CD14-positive monocyte (primary cell): ENCODE results near the gene TAP1. TPM values are rescaled to one million over a fixed set of nuclear protein-coding genes. Genes with fewer than 3 reads are reported as not detected.
"Not testable (repeated sequence)": the region's sequence is repeated elsewhere in the genome, so short reads cannot be mapped to it uniquely, and the experiment has no call there.

Experiments used
- DNase-seq, 3 donors: peaks; one replicate each; pipeline ENCODE4 v3.0.0-alpha.2; 2011 to 2022
- H2AFZ ChIP-seq: 2 replicates; pipeline ENCODE4 v1.6.0; 2012; ENCODE audit warnings: mild to moderate bottlenecking, low read depth, low read length, inconsistent platforms; ENCODE audit not compliant: insufficient read depth, poor library complexity, severe bottlenecking
- H3K27ac ChIP-seq, 2 donors: 1 replicate in 1 of 2; 2 replicates in 1 of 2; pipeline ENCODE4 v1.5.1; 2012 to 2013; ENCODE audit warnings: low read length in 2 of 2, control low read depth in 1 of 2, inconsistent platforms in 1 of 2, low read depth in 1 of 2, mild to moderate bottlenecking in 1 of 2
- H3K27me3 ChIP-seq, 2 donors: one replicate each; pipeline versions ENCODE4 v1.6.0 to v1.6.1; 2011 to 2013; ENCODE audit warnings: low read length in 2 of 2; ENCODE audit not compliant: control insufficient read depth in 2 of 2, insufficient read depth in 2 of 2
- H3K36me3 ChIP-seq, 2 donors: replicated peaks in 1 of 2; 1 replicate in 1 of 2; 2 replicates in 1 of 2; pipeline versions ENCODE4 v1.5.1 to v1.6.1; 2012 to 2013; ENCODE audit warnings: low read length in 2 of 2, control low read depth in 1 of 2, inconsistent platforms in 1 of 2, mild to moderate bottlenecking in 1 of 2; ENCODE audit not compliant: insufficient read depth in 2 of 2, control insufficient read depth in 1 of 2
- H3K4me1 ChIP-seq, 2 donors: 1 replicate in 1 of 2; 2 replicates in 1 of 2; pipeline versions ENCODE4 v1.5.1 to v1.6.1; 2012 to 2013; ENCODE audit warnings: low read length in 2 of 2, control low read depth in 1 of 2, inconsistent platforms in 1 of 2, mild to moderate bottlenecking in 1 of 2, moderate library complexity in 1 of 2; ENCODE audit not compliant: insufficient read depth in 2 of 2, control insufficient read depth in 1 of 2
- H3K4me2 ChIP-seq: replicated peaks from 2 replicates; pipeline ENCODE3; 2012; ENCODE audit warnings: low read length, moderate library complexity, mild to moderate bottlenecking; ENCODE audit not compliant: poor library complexity, severe bottlenecking; ENCODE audit errors: extremely low read depth
- H3K4me3 ChIP-seq, 3 experiments: fragments of 200-600 bp in 1 of 3; sonication (generic) in 1 of 3; replicated peaks in 1 of 3; 1 replicate in 2 of 3; 2 replicates in 1 of 3; pipeline ENCODE4 v1.5.1; 2011 to 2013; ENCODE audit warnings: low read length in 3 of 3, mild to moderate bottlenecking in 3 of 3, control low read depth in 2 of 3, low read depth in 2 of 3, inconsistent platforms in 1 of 3, moderate library complexity in 1 of 3
- H3K79me2 ChIP-seq: 2 replicates; pipeline ENCODE4 v1.6.0; 2012; ENCODE audit warnings: mild to moderate bottlenecking, control low read depth, inconsistent platforms, low read length, moderate library complexity; ENCODE audit not compliant: insufficient read depth
- H3K9ac ChIP-seq: 2 replicates; pipeline ENCODE4 v1.6.0; 2017; ENCODE audit warnings: low read length, mild to moderate bottlenecking; ENCODE audit not compliant: insufficient read depth, poor library complexity, severe bottlenecking
- H3K9me3 ChIP-seq, 2 donors: replicated peaks in 1 of 2; 1 replicate in 1 of 2; 2 replicates in 1 of 2; pipeline versions ENCODE4 v1.5.1 to v1.6.1; 2012 to 2013; ENCODE audit warnings: low read length in 2 of 2, control low read depth in 1 of 2; ENCODE audit not compliant: control insufficient read depth in 1 of 2, insufficient read depth in 1 of 2
- H4K20me1 ChIP-seq: 2 replicates; pipeline ENCODE4 v1.6.0; 2012; ENCODE audit warnings: mild to moderate bottlenecking, low read length, control low read depth, moderate library complexity; ENCODE audit not compliant: insufficient read depth
- H3K27ac Mint-ChIP-seq, 7 donors: one replicate each; pipeline ENCODE4 v1.8.0; 2020; ENCODE audit warnings: mild to moderate bottlenecking in 7 of 7, mixed read lengths in 7 of 7, moderate library complexity in 6 of 7, inconsistent platforms in 2 of 7
- H3K27me3 Mint-ChIP-seq, 3 donors: one replicate each; pipeline ENCODE4 v1.8.0; 2021 to 2022; ENCODE audit warnings: low read depth in 3 of 3, mild to moderate bottlenecking in 3 of 3, mixed read lengths in 3 of 3, moderate library complexity in 3 of 3, inconsistent platforms in 1 of 3
- H3K36me3 Mint-ChIP-seq, 2 donors: one replicate each; pipeline ENCODE4 v1.8.0; 2020; ENCODE audit warnings: mixed read lengths in 2 of 2, inconsistent platforms in 1 of 2, mild to moderate bottlenecking in 1 of 2
- H3K4me1 Mint-ChIP-seq: one replicate; pipeline ENCODE4 v1.8.0; 2020; ENCODE audit warnings: mild to moderate bottlenecking, mixed read lengths
- H3K4me3 Mint-ChIP-seq, 2 donors: one replicate each; pipeline ENCODE4 v1.8.0; 2020; ENCODE audit warnings: mild to moderate bottlenecking in 2 of 2, mixed read lengths in 2 of 2, moderate library complexity in 1 of 2
- H3K9me3 Mint-ChIP-seq, 7 donors: one replicate each; pipeline ENCODE4 v1.8.0; 2020 to 2022; ENCODE audit warnings: mixed read lengths in 7 of 7, mild to moderate bottlenecking in 6 of 7, moderate library complexity in 6 of 7, inconsistent platforms in 2 of 7
- CTCF ChIP-seq: fragments of 200-600 bp; IDR thresholded peaks from one replicate; pipeline ENCODE4 v1.8.0; 2022; ENCODE audit warnings: antibody characterized with exemption, mild to moderate bottlenecking
- WGBS: methylation state at CpG from one replicate; pipeline ENCODE4 v1.1.5; 2013; ENCODE audit warnings: missing lambda C conversion rate; ENCODE audit not compliant: insufficient coverage; 5-methylcytosine and 5-hydroxymethylcytosine counted together
- intact Hi-C, 2 donors: fragments of 100-400 bp; cut with micrococcal nuclease; formaldehyde crosslinking; loops; one replicate each; pipeline versions ENCODE4 v1.15.0 to v1.15.1; 2023
- polyA plus RNA-seq, 3 donors: library from polyadenylated mRNA; depleted of rRNA in 1 of 3; unstranded in 2 of 3; stranded (reverse) in 1 of 3; fragments of 300-500 nt in 2 of 3; fragments of >200 nt in 1 of 3; fragmentation: Illumina TruSeq in 2 of 3; gene quantifications; 1 replicate in 2 of 3; 2 replicates in 1 of 3; pipeline ENCODE4 v1.2.3, GENCODE V29; 2012 to 2021

TAP1 gene
- polyA plus RNA-seq, 3 donors, result 119 to 221 (median 204) TPM

DNA sequence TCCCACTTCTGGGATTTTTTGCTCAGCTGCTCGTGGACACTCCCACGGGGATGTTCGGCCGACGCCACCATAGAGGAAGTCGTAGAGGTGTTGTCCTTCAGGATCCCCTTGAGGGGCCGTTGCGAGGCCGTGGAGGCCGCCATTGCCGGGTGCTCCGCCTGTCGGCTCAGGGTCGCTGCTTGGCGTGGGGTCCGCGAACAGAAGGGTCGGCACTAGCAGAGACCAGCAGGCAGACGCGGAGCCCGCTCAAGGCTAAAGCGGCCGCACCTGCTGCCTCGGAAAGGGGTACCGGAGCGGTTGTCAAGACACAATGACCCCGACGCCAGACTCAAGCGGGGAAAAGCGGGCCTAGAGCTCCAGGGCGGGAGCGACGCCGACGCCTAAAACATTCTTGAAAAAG, 26.2 kb upstream of the TAP1 start:
- H3K27me3 Mint-ChIP-seq, result peaks cover 27 to 46% (median 32%) of the 10 kb centered on the region in 3 donors
- Histone ChIP-seq H3K79me2 (no peaks in the 10 kb centered on the region), H4K20me1 (no peaks in the 10 kb centered on the region), H2AFZ (no peak overlapping the region), H3K4me1 (peaks cover 6% of the 10 kb centered on the region in 2 donors), H3K9ac (no peak overlapping the region), H3K27ac (no peak overlapping the region), H3K4me3 (peak overlapping the region in 1 of 3 experiments; percentile 13), H3K27me3 (peaks cover 17 to 31% of the 10 kb centered on the region in 2 donors), H3K4me2 (peak overlapping the region; percentile 30), H3K36me3 (no peaks in the 10 kb centered on the region), H3K9me3 (no peaks in the 10 kb centered on the region)
- DNase-seq, result no peak
- H3K4me3 Mint-ChIP-seq, result peak overlapping the region; percentile 34 to 83
- 54% methylated on average over 28 of the region's 35 CpGs for WGBS
- no peak overlapping the region for H3K27ac Mint-ChIP-seq
- no peak for TF ChIP-seq CTCF
- intact Hi-C loops, result no loop called here
- peaks cover 0 to 15% of the 10 kb centered on the region in 2 donors for H3K36me3 Mint-ChIP-seq
- peaks cover 15% of the 10 kb centered on the region for H3K4me1 Mint-ChIP-seq
- H3K9me3 Mint-ChIP-seq, result peaks cover 0 to 3% (median 0%) of the 10 kb centered on the region in 7 donors

DNA sequence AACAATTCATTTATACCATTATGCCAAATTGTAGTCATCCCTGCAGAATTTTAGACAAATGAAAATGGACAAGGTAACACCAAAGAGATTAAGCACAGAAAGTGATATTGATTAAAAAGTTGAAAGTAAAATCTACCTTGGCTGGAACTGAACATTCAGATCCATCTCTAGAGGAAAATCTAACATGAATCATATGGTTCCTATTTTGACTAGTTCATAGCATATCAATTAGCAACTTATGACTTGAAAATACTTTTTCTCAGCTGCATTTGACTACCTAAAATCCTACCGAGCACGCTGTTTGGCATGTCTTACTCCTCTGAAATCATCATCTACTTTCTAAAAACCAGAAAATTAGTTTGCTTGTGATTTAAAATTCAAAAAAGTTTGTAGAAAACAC, 23.1 kb upstream of the TAP1 start:
- intact Hi-C loops, result no loop called here
- Mint-ChIP-seq H3K4me3 (no peak overlapping the region), H3K4me1 (peaks cover 6% of the 10 kb centered on the region), H3K27ac (no peak overlapping the region), H3K36me3 (peaks cover 0 to 15% of the 10 kb centered on the region in 2 donors), H3K27me3 (peaks cover 37 to 54% (median 37%) of the 10 kb centered on the region in 3 donors), H3K9me3 (peaks cover 0 to 10% (median 3%) of the 10 kb centered on the region in 7 donors)
- H4K20me1 ChIP-seq, result no peaks in the 10 kb centered on the region
- H3K9ac ChIP-seq, result no peak overlapping the region
- no peak overlapping the region for H3K4me3 ChIP-seq
- H2AFZ ChIP-seq, result no peak overlapping the region
- no peaks in the 10 kb centered on the region for H3K36me3 ChIP-seq
- no peaks in the 10 kb centered on the region for H3K79me2 ChIP-seq
- peaks cover 6% of the 10 kb centered on the region in 2 donors for H3K4me1 ChIP-seq
- TF ChIP-seq CTCF, result no peak
- H3K9me3 ChIP-seq, result no peaks in the 10 kb centered on the region
- DNase-seq, result no peak
- H3K4me2 ChIP-seq, result no peak overlapping the region
- H3K27me3 ChIP-seq, result peaks cover 17 to 31% of the 10 kb centered on the region in 2 donors
- WGBS, result no CpG with 5 or more reads among the region's 2 CpGs
- H3K27ac ChIP-seq, result no peak overlapping the region

DNA sequence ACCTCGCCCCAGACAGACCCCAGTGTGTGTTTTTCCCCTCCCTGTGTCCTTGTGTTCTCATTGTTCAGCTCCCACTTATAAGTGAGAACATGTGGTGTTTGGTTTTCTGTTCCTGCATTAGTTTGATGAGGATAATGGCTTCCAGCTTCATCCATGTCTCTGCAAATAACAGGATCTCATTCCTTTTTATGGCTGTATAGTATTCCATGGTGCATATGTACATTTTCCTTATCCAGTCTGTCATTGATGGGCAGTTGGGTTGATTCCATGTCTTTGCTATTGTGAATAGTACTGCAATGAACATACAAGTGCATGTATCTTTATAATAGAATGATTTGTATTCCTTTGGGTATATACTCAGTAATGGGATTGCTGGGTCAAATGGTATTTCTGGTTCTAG, 20.4 kb upstream of the TAP1 start:
- not testable (repeated sequence) for H3K36me3 ChIP-seq, DNase-seq, H3K4me2 ChIP-seq, H3K4me1 ChIP-seq, H2AFZ ChIP-seq, H3K79me2 ChIP-seq, H3K4me3 ChIP-seq, H3K36me3 Mint-ChIP-seq, H3K27ac ChIP-seq, H3K27ac Mint-ChIP-seq, H3K9me3 Mint-ChIP-seq, H3K4me1 Mint-ChIP-seq, H3K9ac ChIP-seq, H3K9me3 ChIP-seq, H4K20me1 ChIP-seq
- peaks cover 5 to 16% of the 10 kb centered on the region in 2 donors for H3K27me3 ChIP-seq
- no CpG with 5 or more reads among the region's 1 CpG for WGBS
- intact Hi-C loops, result loop anchor here in 1 of 2 donors (5.0 kb wide), 1 partner anchor 37 kb away; the partner anchor contains the start of gene TAP2
- Mint-ChIP-seq H3K4me3 (peak overlapping the region in 1 of 2 donors; percentile 46), H3K27me3 (peaks cover 22 to 45% (median 23%) of the 10 kb centered on the region in 3 donors)
